CD4-positive, alpha-beta T cell treated with Interleukin-15 for 1 hour (primary cell): ENCODE measurements around the gene GALNT18.

Experiments used
- DNase-seq: peaks from one replicate; pipeline ENCODE4 v3.0.0-alpha.2; 2020

The GALNT18 gene

DNA sequence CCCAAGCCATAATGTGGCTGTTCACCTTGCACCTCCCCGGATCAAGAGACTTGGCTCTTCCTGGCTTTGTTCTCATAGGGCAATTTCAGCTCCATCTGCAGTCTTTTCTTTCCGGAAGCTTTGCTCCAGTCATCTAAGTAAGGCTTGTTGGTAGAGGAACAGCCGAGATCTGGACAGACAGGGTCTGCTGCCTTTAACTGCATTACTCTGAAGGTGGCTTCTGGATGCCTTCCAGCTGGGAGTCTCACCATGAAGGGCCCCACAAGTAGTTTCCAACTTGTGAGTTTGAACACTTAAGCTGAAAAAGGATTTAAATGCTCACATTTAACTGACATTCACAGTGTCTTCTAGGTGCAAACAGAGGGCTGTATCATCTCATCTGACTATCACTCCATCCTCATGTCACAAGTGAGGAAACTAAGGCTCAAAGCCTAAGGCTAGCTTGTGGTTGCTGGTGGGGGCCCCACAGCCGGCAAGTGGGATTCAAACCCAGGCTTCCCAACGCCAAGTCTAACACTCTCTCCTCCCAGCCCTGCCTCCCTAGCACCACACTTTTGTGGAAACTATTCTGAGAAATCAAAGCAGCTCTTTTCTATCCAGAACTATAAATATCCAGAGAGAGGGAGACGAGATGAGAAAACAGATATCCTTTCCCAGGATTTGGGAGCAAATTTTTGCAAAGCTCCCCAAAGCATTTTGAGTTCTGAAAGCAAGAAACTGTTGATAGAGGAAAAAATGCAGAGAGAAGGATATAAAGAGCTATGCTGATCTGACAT lies 58.4 kb downstream of the GALNT18 start:
- no peak for DNase-seq

- no peak for DNase-seq
Measured at GRCh38 chr11:11561991-11562390, 59.8 kb downstream of the GALNT18 start.

DNA sequence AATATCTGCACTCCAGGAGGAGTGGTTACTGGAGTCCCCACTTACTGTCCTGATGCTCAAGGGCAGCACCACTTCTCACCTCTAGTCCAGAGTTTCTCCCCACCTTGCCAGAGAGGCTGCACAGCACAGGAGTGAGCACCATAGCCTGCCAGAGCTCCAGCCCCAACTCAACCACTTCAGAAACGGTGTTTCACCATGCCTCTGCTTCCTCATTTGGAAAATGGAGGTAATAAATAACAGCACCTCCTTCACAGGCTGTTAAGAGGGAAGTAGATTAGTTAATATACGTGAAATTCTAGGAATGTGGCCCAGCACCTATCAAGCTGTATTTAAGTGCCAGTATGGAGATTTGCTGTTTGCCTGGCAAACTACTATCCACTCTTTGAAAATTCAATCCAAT lies 63.0 kb downstream of the GALNT18 start:
- no peak for DNase-seq

DNA sequence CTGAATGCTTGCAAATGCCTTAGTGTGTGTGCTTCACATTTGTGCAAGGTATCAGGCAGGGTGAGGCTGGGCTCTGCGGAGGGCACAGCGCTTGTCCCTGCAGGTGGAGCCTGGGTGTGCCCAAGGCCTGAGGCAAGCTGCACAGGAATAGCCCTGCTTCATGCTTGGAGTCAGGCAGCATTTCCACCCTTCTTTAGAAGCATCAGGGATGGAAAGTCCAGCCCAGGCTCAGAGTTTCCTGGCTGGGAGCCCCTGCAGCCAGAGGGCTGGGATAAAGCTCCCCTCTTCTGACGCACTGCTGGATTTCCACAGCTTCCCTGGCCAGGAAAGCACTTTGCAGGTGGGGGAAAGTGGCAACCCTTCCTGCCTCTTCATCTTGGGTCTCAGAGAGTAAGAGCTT lies 63.4 kb downstream of the GALNT18 start:
- DNase-seq = no peak

DNA sequence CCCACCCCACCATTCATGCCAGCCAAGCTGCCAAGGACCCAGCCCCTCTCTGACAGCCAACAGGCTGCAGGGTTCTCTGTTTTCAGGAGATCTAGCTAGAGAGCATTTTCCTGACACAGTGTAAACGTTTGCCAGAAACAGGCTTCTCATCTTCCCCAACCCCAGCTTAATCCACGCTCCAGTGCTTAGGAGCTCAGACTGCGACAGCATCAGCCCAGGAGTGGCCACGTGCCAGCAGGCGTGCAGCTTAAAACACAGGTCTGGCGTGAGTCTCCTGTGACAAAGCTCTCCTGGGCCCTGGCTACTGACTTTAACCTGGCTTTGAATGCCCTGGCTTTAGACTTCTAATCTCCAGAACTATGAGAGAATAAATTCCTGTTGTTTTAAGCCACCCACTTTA lies 66.6 kb downstream of the GALNT18 start:
- DNase-seq = no peak

DNA sequence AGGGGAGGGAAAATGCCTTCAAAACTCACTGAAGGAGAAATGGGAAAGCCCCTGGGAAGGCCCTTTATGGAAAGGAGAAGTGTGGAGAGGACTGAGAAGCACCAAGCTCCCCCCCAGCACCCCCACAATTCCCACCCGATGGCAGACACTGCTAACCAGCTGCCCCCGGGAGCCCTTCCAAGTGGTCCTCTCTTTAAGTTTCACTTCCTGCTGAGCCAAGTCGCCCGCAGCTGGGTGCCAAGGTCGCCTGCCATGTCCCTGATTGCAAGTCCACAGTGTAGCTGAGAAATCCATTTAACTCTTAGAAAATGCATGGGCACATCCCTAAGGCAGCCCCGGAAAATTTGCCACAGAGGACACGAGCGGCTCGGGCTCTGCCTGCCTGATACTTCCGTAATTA lies 68.2 kb downstream of the GALNT18 start:
- no peak for DNase-seq

- no peak for DNase-seq
Measured at GRCh38 chr11:11552529-11553087, 69.2 kb downstream of the GALNT18 start.

GRCh38 chr11:11550534-11550933 lies 71.3 kb downstream of the GALNT18 start:
- DNase-seq = no peak

GRCh38 chr11:11545285-11546275 lies 76.2 kb downstream of the GALNT18 start:
- DNase-seq = no peak

DNA sequence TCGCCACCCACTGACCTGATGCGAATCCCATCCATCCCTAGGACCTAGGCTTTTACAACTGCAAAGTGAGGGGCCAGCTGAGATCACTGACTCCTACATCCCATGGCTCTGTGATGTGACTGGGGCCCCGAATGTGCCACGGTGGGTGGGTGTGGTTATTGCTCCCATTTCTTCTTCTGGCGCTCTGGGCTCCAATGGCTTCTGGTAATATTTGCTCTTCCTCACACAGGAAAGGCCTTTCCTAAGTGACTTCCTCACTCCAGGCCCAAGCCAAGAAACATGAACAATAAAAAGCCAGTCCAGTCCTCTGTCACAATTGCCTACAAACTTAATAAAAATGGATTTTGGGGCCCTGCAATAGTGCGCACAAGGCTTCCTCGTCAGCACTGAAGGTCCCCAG lies 78.1 kb downstream of the GALNT18 start:
- DNase-seq = no peak

DNA sequence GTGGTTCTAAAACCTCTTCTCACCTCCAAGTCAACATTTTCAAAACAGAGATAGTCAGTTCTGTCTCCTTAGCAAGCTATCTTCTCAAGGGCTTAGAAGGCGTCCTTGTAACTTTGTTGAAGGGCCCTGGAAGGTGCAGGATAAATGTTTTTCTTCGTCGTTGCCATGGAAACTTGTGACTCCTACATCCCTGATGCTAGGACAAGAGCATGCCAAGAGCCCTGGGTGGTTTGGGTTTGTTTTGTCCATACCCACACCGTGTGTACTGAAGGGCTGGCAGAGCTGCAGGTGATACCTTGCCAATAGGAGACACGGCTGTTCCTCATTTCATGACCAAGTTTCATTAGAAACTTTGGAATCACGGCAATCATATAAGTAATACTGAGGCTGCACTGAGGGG lies 81.6 kb downstream of the GALNT18 start:
- DNase-seq = no peak

- no peak for DNase-seq
Measured at GRCh38 chr11:11538277-11538960, 83.4 kb downstream of the GALNT18 start.

- no peak for DNase-seq
Measured at GRCh38 chr11:11537871-11538270, 83.9 kb downstream of the GALNT18 start.

DNA sequence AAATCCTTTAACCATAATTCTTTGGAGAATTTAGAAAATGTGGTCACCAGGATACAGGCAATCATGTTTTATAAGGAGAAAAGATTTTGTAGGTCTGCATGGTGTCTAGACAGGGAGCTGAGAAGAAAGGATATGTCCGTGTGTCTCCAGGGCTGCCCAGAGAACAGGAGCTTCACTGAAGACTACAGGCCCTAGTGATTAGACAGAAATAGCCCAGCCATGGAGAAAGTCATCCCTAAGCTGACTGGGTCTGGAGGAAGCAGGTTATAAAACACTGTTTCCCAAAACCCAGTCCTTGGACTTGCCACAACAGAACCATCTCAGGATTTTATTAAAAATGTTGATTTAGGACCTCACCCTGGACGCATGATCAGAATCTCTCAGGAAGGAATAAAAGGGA lies 84.4 kb downstream of the GALNT18 start:
- no peak for DNase-seq

GRCh38 chr11:11536650-11537049 lies 85.2 kb downstream of the GALNT18 start:
- DNase-seq = no peak

DNA sequence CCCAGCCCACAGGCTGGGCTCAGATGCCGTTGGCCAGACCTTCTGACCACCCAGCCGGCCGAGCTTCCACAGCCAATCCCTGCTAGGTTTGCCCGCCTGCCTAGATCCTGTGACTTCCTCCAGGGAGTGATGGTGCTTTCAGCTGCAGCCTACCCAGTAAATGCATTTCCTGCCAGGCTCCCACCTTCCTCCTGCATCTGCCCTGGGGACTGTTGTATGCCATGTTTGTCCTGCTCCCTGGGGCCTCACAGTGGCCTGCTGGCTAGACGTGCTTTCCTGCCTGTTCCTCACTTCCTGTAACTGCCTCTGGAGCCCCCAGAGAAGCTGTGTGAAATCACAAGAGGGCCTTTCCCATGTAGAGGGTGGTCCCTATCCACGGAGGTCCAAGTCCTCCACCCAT lies 86.2 kb downstream of the GALNT18 start:
- DNase-seq = no peak

GRCh38 chr11:11534981-11535380 lies 86.8 kb downstream of the GALNT18 start:
- no peak for DNase-seq

GRCh38 chr11:11533751-11534150 lies 88.1 kb downstream of the GALNT18 start:
- no peak for DNase-seq

- no peak for DNase-seq
Measured at GRCh38 chr11:11533057-11533456, 88.7 kb downstream of the GALNT18 start.

- no peak for DNase-seq
Measured at GRCh38 chr11:11532574-11532973, 89.2 kb downstream of the GALNT18 start.

- DNase-seq = no peak
Measured at GRCh38 chr11:11531131-11531908, 90.5 kb downstream of the GALNT18 start.

DNA sequence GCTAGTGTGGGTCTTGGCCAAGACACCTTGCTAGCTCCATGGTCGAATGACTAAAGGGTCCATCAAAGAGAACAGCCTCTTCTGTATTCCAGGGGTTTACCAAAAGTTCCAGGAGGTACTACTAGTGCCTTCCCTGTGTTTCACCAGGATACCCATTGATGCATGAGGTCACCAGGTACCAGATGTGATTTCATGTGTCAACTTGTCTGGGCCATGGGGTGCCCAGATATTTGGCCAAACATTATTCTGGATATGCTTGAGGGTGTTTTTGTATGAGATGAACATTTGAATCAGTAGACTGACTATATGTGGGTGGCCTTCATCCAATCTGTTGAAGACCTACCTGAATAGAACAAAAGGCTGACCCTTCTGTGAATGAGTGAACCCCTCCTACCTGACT lies 92.8 kb downstream of the GALNT18 start:
- DNase-seq = no peak
